IPS DF 4.7 (cell line): ENCODE measurements around the gene NTMT2.

Experiments used
- DNase-seq: peaks from one replicate; pipeline ENCODE4 v3.0.0-alpha.2; 2013; ENCODE audit warnings: low spot score; ENCODE audit errors: extremely low read depth

The NTMT2 gene

GRCh38 chr1:170205301-170205700 is 59.5 kb downstream of the NTMT2 start:
- DNase-seq, result no peak

- DNase-seq, result no peak
These were observed 63.4 kb downstream of the NTMT2 start for GRCh38 chr1:170209125-170209524.

DNA sequence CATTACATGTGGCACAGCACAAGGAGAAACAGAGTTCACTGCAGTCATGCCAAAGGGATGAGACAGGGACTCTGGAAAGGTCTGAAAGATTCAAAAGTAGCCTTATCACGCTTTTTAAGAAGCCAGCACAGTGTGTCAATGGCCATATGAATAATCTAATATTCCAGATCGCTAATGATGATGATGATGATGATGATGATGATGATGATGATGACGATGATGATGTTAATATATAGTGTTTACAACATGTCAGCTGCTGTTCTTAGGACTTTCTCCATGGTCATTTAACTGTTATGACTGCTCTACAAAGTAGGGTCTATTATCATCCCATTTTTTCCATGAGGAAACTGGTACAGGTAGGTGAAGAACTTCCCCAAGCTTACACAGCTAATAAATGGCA is 64.4 kb downstream of the NTMT2 start:
- no peak for DNase-seq

GRCh38 chr1:170213596-170213995 is 67.8 kb downstream of the NTMT2 start:
- DNase-seq, result no peak

- DNase-seq, result no peak
These were observed 68.6 kb downstream of the NTMT2 start for GRCh38 chr1:170214117-170215032.

DNA sequence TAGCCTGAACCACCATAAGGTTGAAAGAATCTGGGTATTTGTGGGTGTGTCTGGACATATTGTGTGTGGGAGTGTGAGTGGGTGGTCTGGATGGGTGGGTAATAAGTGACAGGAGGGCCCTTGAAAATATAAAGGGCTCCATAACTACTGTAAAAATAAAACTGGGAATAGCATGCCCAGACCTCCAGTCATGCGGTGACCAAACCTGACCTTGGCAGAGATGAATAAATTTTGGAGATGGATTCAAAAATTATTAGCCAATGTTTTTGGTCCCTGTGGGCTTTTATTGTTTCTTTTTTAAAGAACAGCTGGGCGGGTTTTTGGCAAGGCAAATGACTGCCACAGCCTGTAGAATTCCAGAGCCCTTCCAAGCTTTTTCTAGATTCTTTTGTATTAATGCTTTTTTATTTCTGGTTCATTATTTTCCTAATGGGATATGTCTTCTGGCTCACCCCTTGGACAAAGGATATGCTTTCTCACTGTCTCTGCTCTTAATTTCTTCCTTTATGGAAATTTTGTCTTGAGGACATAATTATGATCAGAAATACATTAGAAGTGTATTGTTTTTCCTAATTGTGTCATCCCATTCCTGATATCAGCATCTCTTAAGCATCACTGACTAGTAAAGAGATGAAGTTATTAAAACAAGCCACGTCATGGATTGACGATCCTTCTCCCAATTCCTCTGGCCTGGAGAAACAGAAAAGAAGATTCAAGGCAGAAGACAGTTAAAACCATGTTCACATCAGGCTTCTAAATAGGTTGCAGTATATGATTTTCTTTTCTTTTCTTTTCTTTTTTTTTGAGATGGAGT is 69.5 kb downstream of the NTMT2 start:
- DNase-seq, result no peak

DNA sequence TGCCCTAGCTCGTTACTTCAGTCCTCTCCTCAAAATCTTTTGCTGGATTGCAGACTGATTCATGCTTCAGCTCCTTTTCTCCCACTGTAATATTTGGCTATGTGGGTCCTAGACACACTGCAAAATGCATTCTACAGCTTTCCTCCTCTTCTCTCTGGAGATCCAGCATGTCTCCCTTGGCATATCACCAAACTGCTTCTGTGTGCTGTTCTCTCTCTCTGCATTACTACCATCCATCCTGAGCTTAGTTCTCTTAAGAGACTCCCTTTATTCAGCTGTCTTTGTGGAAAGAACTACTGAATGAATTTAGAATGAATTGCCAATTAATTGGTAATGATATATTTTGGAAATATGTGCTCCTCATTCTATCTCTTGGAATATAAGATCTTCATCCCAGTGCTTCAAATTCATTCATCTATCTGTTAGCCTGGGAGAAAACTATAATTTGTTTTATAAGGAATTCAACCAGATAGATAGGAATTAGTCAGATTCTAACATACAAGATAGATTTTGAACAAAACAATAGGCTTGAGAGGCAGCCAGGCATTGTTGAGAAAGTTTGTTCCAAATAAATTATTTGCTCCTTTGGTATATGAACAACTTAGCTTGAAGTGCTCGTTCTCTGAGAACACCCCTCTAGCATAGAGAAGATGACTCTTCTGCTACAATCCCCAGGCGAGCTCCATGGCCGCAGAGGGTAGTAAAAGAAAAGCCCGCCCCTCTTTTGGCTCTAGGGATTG is 71.9 kb downstream of the NTMT2 start:
- DNase-seq, result no peak

DNA sequence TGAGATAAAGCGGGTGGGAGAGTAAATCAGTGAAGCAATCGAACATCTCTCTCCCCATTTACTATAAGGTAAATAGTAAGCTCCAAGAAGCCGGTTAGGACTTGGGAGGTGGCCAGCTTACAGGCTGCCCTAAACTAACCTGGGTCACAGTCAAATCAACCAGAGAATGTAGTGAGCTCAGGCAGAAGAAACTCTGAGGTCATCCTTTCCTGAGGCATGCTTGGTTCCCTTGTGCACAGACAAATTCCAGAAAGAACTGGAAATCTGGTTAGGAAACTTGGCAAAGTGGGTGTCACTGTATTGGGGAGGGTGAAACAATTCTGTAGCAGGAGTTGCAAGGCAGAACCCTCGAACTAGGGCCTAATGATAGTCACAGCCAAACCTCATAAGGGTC is 72.5 kb downstream of the NTMT2 start:
- DNase-seq, result no peak
